OCI-LY1 (cell line): ENCODE results near the gene LCAT.

Experiments used
- H2AFZ ChIP-seq: fragments of 200-600 bp; sonication (generic), shearing (Covaris generic); 2 replicates; pipeline ENCODE4 v1.6.0; 2014; ENCODE audit warnings: antibody characterized with exemption, mild to moderate bottlenecking, low read length
- H3F3A ChIP-seq: fragments of 200-600 bp; sonication (generic), shearing (Covaris generic); 2 replicates; pipeline ENCODE4 v1.6.0; 2014; ENCODE audit warnings: mild to moderate bottlenecking, antibody characterized with exemption, low read length, moderate library complexity; ENCODE audit not compliant: insufficient read depth
- H3K27ac ChIP-seq: fragments of 200-600 bp; sonication (generic); 2 replicates; pipeline ENCODE4 v1.5.1; 2014; ENCODE audit warnings: low read length, mixed run types, mild to moderate bottlenecking, low read depth; ENCODE audit not compliant: poor library complexity, severe bottlenecking
- H3K27me3 ChIP-seq: fragments of 200-600 bp; sonication (generic); 2 replicates; pipeline ENCODE4 v1.6.0; 2014; ENCODE audit warnings: antibody characterized with exemption, mild to moderate bottlenecking, low read length, moderate library complexity; ENCODE audit not compliant: insufficient read depth
- H3K36me3 ChIP-seq: fragments of 200-600 bp; sonication (generic); 2 replicates; pipeline ENCODE4 v1.6.1; 2014; ENCODE audit warnings: mild to moderate bottlenecking, antibody characterized with exemption, low read length, moderate library complexity, mixed read lengths; ENCODE audit not compliant: insufficient read depth
- H3K4me1 ChIP-seq: fragments of 200-600 bp; sonication (generic); 2 replicates; pipeline ENCODE4 v1.5.1; 2014; ENCODE audit warnings: mild to moderate bottlenecking, low read length, moderate library complexity; ENCODE audit not compliant: insufficient read depth, severe bottlenecking
- H3K4me2 ChIP-seq: fragments of 200-600 bp; sonication (generic), shearing (Covaris generic); 2 replicates; pipeline ENCODE4 v1.6.1; 2014; ENCODE audit warnings: low read length
- H3K4me3 ChIP-seq: fragments of 200-600 bp; sonication (generic); 2 replicates; pipeline ENCODE4 v1.5.1; 2014; ENCODE audit warnings: low read length, low read depth, mild to moderate bottlenecking, mixed read lengths; ENCODE audit not compliant: poor library complexity, severe bottlenecking
- H3K79me2 ChIP-seq: fragments of 200-600 bp; shearing (Covaris generic); 2 replicates; pipeline ENCODE4 v1.6.1; 2016; ENCODE audit warnings: mixed run types, low read length, mixed read lengths; ENCODE audit not compliant: insufficient read depth
- H3K9ac ChIP-seq: fragments of 200-600 bp; sonication (generic), shearing (Covaris generic); 2 replicates; pipeline ENCODE4 v1.6.1; 2014; ENCODE audit warnings: mild to moderate bottlenecking, low read length, mixed read lengths
- H3K9me2 ChIP-seq: fragments of 200-600 bp; sonication (generic), shearing (Covaris generic); 2 replicates; pipeline ENCODE4 v1.6.1; 2014; ENCODE audit warnings: low read depth, mild to moderate bottlenecking, low read length, mixed read lengths
- H3K9me3 ChIP-seq: fragments of 200-600 bp; shearing (Covaris generic); 2 replicates; pipeline ENCODE4 v1.6.1; 2014; ENCODE audit warnings: low read length, mixed read lengths
- H4K20me1 ChIP-seq: fragments of 200-600 bp; sonication (generic), shearing (Covaris generic); 2 replicates; pipeline ENCODE4 v1.6.0; 2016; ENCODE audit warnings: mild to moderate bottlenecking, low read length; ENCODE audit not compliant: insufficient read depth
- CTCF ChIP-seq: fragments of 200-600 bp; sonication (generic), shearing (Covaris generic); IDR thresholded peaks from 2 replicates; pipeline ENCODE4 v1.5.1; 2017; ENCODE audit warnings: mild to moderate bottlenecking, antibody characterized with exemption, low read length, moderate library complexity, mixed read lengths
- EZH2 ChIP-seq: fragments of 200-600 bp; sonication (generic), shearing (Covaris generic); IDR thresholded peaks from 2 replicates; pipeline ENCODE4 v1.8.0; 2017; ENCODE audit warnings: borderline replicate concordance, mixed run types, mild to moderate bottlenecking, antibody characterized with exemption, low read length, moderate library complexity, mixed read lengths

LCAT gene

GRCh38 chr16:67944690-67945391 is 921 bp upstream of the LCAT start:
- Histone ChIP-seq H2AFZ (no peak overlapping the region), H3K27ac (peak overlapping the region; percentile 40), H4K20me1 (no peaks in the 10 kb centered on the region), H3K27me3 (no peaks in the 10 kb centered on the region), H3K79me2 (no peaks in the 10 kb centered on the region), H3K9me2 (no peaks in the 10 kb centered on the region), H3K4me1 (peaks cover 30% of the 10 kb centered on the region), H3F3A (no peaks in the 10 kb centered on the region), H3K4me3 (no peak overlapping the region), H3K9ac (no peak overlapping the region), H3K4me2 (no peak overlapping the region), H3K9me3 (no peaks in the 10 kb centered on the region), H3K36me3 (peaks cover 14% of the 10 kb centered on the region; the same call in 1 of the 2 replicates)
- no peak for TF ChIP-seq EZH2
- TF ChIP-seq CTCF = no peak

GRCh38 chr16:67943256-67943618 is 683 bp downstream of the LCAT start:
- peaks cover 14% of the 10 kb centered on the region; the same call in 1 of the 2 replicates for H3K36me3 ChIP-seq
- H3K4me2 ChIP-seq = no peak overlapping the region; the same call in 1 of the 2 replicates
- TF ChIP-seq CTCF (no peak), EZH2 (no peak)
- no peak overlapping the region for H3K9ac ChIP-seq
- H3F3A ChIP-seq = no peaks in the 10 kb centered on the region
- H3K27ac ChIP-seq = peak overlapping the region; percentile 40
- no peaks in the 10 kb centered on the region for H3K79me2 ChIP-seq
- no peaks in the 10 kb centered on the region for H3K9me3 ChIP-seq
- H3K27me3 ChIP-seq = no peaks in the 10 kb centered on the region
- H3K4me3 ChIP-seq = no peak overlapping the region
- H4K20me1 ChIP-seq = no peaks in the 10 kb centered on the region
- H3K4me1 ChIP-seq = peaks cover 39% of the 10 kb centered on the region
- no peaks in the 10 kb centered on the region for H3K9me2 ChIP-seq
- no peak overlapping the region for H2AFZ ChIP-seq

- Histone ChIP-seq H3K27me3 (no peaks in the 10 kb centered on the region), H3K36me3 (peaks cover 14% of the 10 kb centered on the region; the same call in 1 of the 2 replicates), H3K27ac (no peak overlapping the region), H3K9me3 (no peaks in the 10 kb centered on the region), H3K9me2 (no peaks in the 10 kb centered on the region), H3K9ac (no peak overlapping the region), H2AFZ (no peak overlapping the region), H3K79me2 (no peaks in the 10 kb centered on the region), H3F3A (no peaks in the 10 kb centered on the region), H3K4me1 (peaks cover 39% of the 10 kb centered on the region), H3K4me3 (no peak overlapping the region), H4K20me1 (no peaks in the 10 kb centered on the region), H3K4me2 (no peak overlapping the region)
- no peak for TF ChIP-seq CTCF
- TF ChIP-seq EZH2 = no peak
Measured at GRCh38 chr16:67942510-67943255, 1.2 kb downstream of the LCAT start.
